Smooth muscle cell (in vitro differentiated cells): Measurements from ENCODE around the gene IGF1R. TPM values are rescaled to one million over a fixed set of nuclear protein-coding genes. Genes with fewer than 3 reads are reported as not detected.

Source experiments
- DNase-seq: peaks from one replicate; lab custom pipeline; 2025; ENCODE audit not compliant: unreplicated experiment; lab: John Stamatoyannopoulos, UW
- H2AFZ ChIP-seq: fragments of 200-600 bp; sonication (generic); 2 replicates; pipeline ENCODE4 v1.6.0; 2016; ENCODE audit warnings: antibody characterized with exemption, low read depth, mild to moderate bottlenecking
- H3F3A ChIP-seq: fragments of 200-600 bp; sonication (generic); 2 replicates; pipeline ENCODE4 v1.6.0; 2017; ENCODE audit warnings: antibody characterized with exemption, low read depth
- H3K27ac ChIP-seq: fragments of 200-600 bp; sonication (generic); 2 replicates; pipeline ENCODE4 v1.5.1; 2016; ENCODE audit warnings: low read depth, mild to moderate bottlenecking
- H3K27me3 ChIP-seq: fragments of 200-600 bp; sonication (generic); 2 replicates; pipeline ENCODE4 v1.6.1; 2016; ENCODE audit warnings: low read depth, mild to moderate bottlenecking
- H3K36me3 ChIP-seq: fragments of 200-600 bp; sonication (generic); 2 replicates; pipeline ENCODE4 v1.5.1; 2016; ENCODE audit warnings: low read depth
- H3K4me1 ChIP-seq: fragments of 200-600 bp; sonication (generic); 2 replicates; pipeline ENCODE4 v1.5.1; 2016; ENCODE audit warnings: low read depth
- H3K4me2 ChIP-seq: fragments of 200-600 bp; sonication (generic); 2 replicates; pipeline ENCODE4 v1.6.0; 2016; ENCODE audit warnings: mild to moderate bottlenecking
- H3K4me3 ChIP-seq: fragments of 200-600 bp; sonication (generic); 2 replicates; pipeline ENCODE4 v1.5.1; 2016; ENCODE audit warnings: mild to moderate bottlenecking
- H3K79me2 ChIP-seq: fragments of 200-600 bp; sonication (generic); 2 replicates; pipeline ENCODE4 v1.6.0; 2016; ENCODE audit warnings: low read depth, mild to moderate bottlenecking
- H3K9ac ChIP-seq: fragments of 200-600 bp; sonication (generic); 2 replicates; pipeline ENCODE4 v1.6.0; 2016; ENCODE audit warnings: low read depth
- H3K9me3 ChIP-seq: fragments of 200-600 bp; sonication (generic); replicated peaks from 2 replicates; pipeline ENCODE4 v1.5.1; 2016; ENCODE audit warnings: low read depth
- H4K20me1 ChIP-seq: fragments of 200-600 bp; sonication (generic); 2 replicates; pipeline ENCODE4 v1.6.0; 2016; ENCODE audit warnings: low read depth
- CTCF ChIP-seq: fragments of 200-600 bp; sonication (generic); IDR thresholded peaks from 2 replicates; pipeline ENCODE4 v1.5.1; 2017; ENCODE audit warnings: borderline replicate concordance, mild to moderate bottlenecking, antibody characterized with exemption; ENCODE audit not compliant: insufficient read depth, poor library complexity, severe bottlenecking
- WGBS: methylation state at CpG from one replicate; pipeline ENCODE4 v1.1.7; 2016; ENCODE audit warnings: low lambda C conversion rate; 5-methylcytosine and 5-hydroxymethylcytosine counted together
- polyA plus RNA-seq: library from polyadenylated mRNA; unstranded; fragments of >200 nt; fragmentation: Nextera tagmentation; extraction: Ambion mirVana; gene quantifications from 2 replicates; pipeline ENCODE4 v1.2.1, GENCODE V29; 2016
- total RNA-seq: library from RNA; depleted of rRNA; stranded (reverse); fragments of >200 nt; gene quantifications from 2 replicates; pipeline ENCODE4 v1.2.3, GENCODE V29; 2014

The IGF1R gene
- total and polyA plus RNA-seq, 2 experiments from 2014 or later: 14.0 to 70.2 TPM

GRCh38 chr15:98740295-98740694 lies 92.0 kb downstream of the IGF1R start:
- no peak overlapping the region for H2AFZ ChIP-seq
- WGBS: 75% methylated on average over 4 of the region's 4 CpGs
- no peak overlapping the region for H3K4me3 ChIP-seq
- H3K9ac ChIP-seq: no peak overlapping the region
- TF ChIP-seq CTCF: no peak
- no peak overlapping the region for H3K4me2 ChIP-seq
- no peaks in the 10 kb centered on the region for H3K9me3 ChIP-seq
- no peaks in the 10 kb centered on the region for H3F3A ChIP-seq
- no peaks in the 10 kb centered on the region for H3K27me3 ChIP-seq
- DNase-seq: no peak
- no peak overlapping the region for H3K27ac ChIP-seq
- H3K79me2 ChIP-seq: peaks cover 97% of the 10 kb centered on the region
- H3K4me1 ChIP-seq: peaks cover 3% of the 10 kb centered on the region
- H4K20me1 ChIP-seq: peaks cover 91% of the 10 kb centered on the region
- H3K36me3 ChIP-seq: no peaks in the 10 kb centered on the region

GRCh38 chr15:98740963-98741362 lies 92.6 kb downstream of the IGF1R start:
- no peak overlapping the region for H3K4me3 ChIP-seq
- WGBS: 89% methylated on average over 4 of the region's 4 CpGs
- H3F3A ChIP-seq: peaks cover 4% of the 10 kb centered on the region
- no peak overlapping the region for H3K9ac ChIP-seq
- no peaks in the 10 kb centered on the region for H3K9me3 ChIP-seq
- TF ChIP-seq CTCF: no peak
- peaks cover 3% of the 10 kb centered on the region for H3K4me1 ChIP-seq
- no peak overlapping the region for H2AFZ ChIP-seq
- H3K79me2 ChIP-seq: peaks cover 97% of the 10 kb centered on the region
- no peak overlapping the region for H3K27ac ChIP-seq
- no peak overlapping the region for H3K4me2 ChIP-seq
- H3K36me3 ChIP-seq: no peaks in the 10 kb centered on the region
- DNase-seq: no peak
- H4K20me1 ChIP-seq: peaks cover 91% of the 10 kb centered on the region
- no peaks in the 10 kb centered on the region for H3K27me3 ChIP-seq

GRCh38 chr15:98743177-98743576 lies 94.8 kb downstream of the IGF1R start:
- Histone ChIP-seq H3K36me3 (no peaks in the 10 kb centered on the region), H4K20me1 (peaks cover 97% of the 10 kb centered on the region), H2AFZ (no peak overlapping the region), H3K9ac (no peak overlapping the region), H3K4me1 (peaks cover 3% of the 10 kb centered on the region), H3K79me2 (peaks cover 95% of the 10 kb centered on the region), H3K9me3 (no peaks in the 10 kb centered on the region), H3K27me3 (no peaks in the 10 kb centered on the region), H3K27ac (no peak overlapping the region), H3F3A (peaks cover 4% of the 10 kb centered on the region), H3K4me2 (no peak overlapping the region), H3K4me3 (no peak overlapping the region)
- no peak for DNase-seq
- no peak for TF ChIP-seq CTCF
- WGBS: 89% methylated on average over 6 of the region's 6 CpGs

GRCh38 chr15:98744506-98744905 lies 96.2 kb downstream of the IGF1R start:
- Histone ChIP-seq H3K4me3 (no peak overlapping the region), H3K36me3 (no peaks in the 10 kb centered on the region), H3K27ac (peak overlapping the region; percentile 75), H3K4me1 (peaks cover 3% of the 10 kb centered on the region), H3K27me3 (no peaks in the 10 kb centered on the region), H4K20me1 (peaks cover 98% of the 10 kb centered on the region), H3K9ac (peak overlapping the region; percentile 25), H3K9me3 (no peaks in the 10 kb centered on the region), H2AFZ (no peak overlapping the region), H3K4me2 (no peak overlapping the region), H3F3A (peaks cover 4% of the 10 kb centered on the region), H3K79me2 (peaks cover 98% of the 10 kb centered on the region)
- WGBS: 28% methylated on average over 2 of the region's 2 CpGs
- DNase-seq: no peak
- no peak for TF ChIP-seq CTCF
